ENCODE data around the gene FEM1A.

The FEM1A gene

GRCh38 chr19:4806384-4806783 is 14.8 kb downstream of the FEM1A start:
- TF ChIP-seq CTCF (IDR thresholded peaks at IDR 0.05; ENCODE audit: insufficient read depth, low read depth, low read length, missing control alignments) = no peak
- DNase-seq (ENCODE audit: low read depth) = no peak

GRCh38 chr19:4807188-4807587 is 15.7 kb downstream of the FEM1A start:
- DNase-seq (ENCODE audit: low read depth) = no peak
- no peak for TF ChIP-seq CTCF (IDR thresholded peaks at IDR 0.05; ENCODE audit: insufficient read depth, low read depth, low read length, missing control alignments)
- H3K4me3 ChIP-seq (ENCODE audit: low read length) = no peak overlapping the region

More at GRCh38 chr19:4806384-4806783, 14.8 kb downstream of the FEM1A start:
- H3K4me3 ChIP-seq (ENCODE audit: low read length) = no peak overlapping the region

- no peak overlapping the region for H3K4me3 ChIP-seq (ENCODE audit: low read length)
- DNase-seq (ENCODE audit: low read depth) = peak; percentile 69
- peak; percentile 88 for TF ChIP-seq CTCF (IDR thresholded peaks at IDR 0.05; ENCODE audit: insufficient read depth, low read depth, low read length, missing control alignments)
These were observed 20.0 kb downstream of the FEM1A start for GRCh38 chr19:4811328-4812131.

GRCh38 chr19:4814625-4815425 is 23.3 kb downstream of the FEM1A start:
- no peak overlapping the region for H3K4me3 ChIP-seq (ENCODE audit: low read length)
- DNase-seq (ENCODE audit: low read depth) = no peak
- no peak for TF ChIP-seq CTCF (IDR thresholded peaks at IDR 0.05; ENCODE audit: insufficient read depth, low read depth, low read length, missing control alignments)

- TF ChIP-seq CTCF (IDR thresholded peaks at IDR 0.05; ENCODE audit: insufficient read depth, low read depth, low read length, missing control alignments) = no peak
- H3K4me3 ChIP-seq (ENCODE audit: low read length) = no peak overlapping the region
- DNase-seq (ENCODE audit: low read depth) = peak; percentile 90
These were observed 24.1 kb downstream of the FEM1A start for GRCh38 chr19:4815426-4816201.

GRCh38 chr19:4816202-4816949 is 24.8 kb downstream of the FEM1A start:
- no peak for TF ChIP-seq CTCF (IDR thresholded peaks at IDR 0.05; ENCODE audit: insufficient read depth, low read depth, low read length, missing control alignments)
- no peak overlapping the region for H3K4me3 ChIP-seq (ENCODE audit: low read length)
- no peak for DNase-seq (ENCODE audit: low read depth)

Measured in epithelial cell of esophagus (primary cell).